ENCODE results near the gene MSLN. TPM values are rescaled to one million over a fixed set of nuclear protein-coding genes. Genes with fewer than 3 reads are reported as not detected.
A peak's percentile ranks its signal among the peaks of the same experiment; 100 is the strongest.

The MSLN gene
- total RNA-seq (2011; cell fraction: chromatin; rRNA removed; ENCODE audit: low replicate concordance): not detected in 2 replicates
- not detected in 2 replicates for total RNA-seq (2011; cell fraction: nucleolus; rRNA removed)
- total RNA-seq (2011; cell fraction: nucleoplasm; rRNA removed): not detected in 2 replicates
- not detected in 2 replicates for total RNA-seq (2014; rRNA removed)
- total RNA-seq (2014; rRNA removed; fragmentation: Illumina TruSeq; extraction: Trizol): not detected in 2 replicates
- total RNA-seq (2015; rRNA removed; fragmentation: Illumina TruSeq; extraction: Trizol): not detected in 2 replicates
- total RNA-seq (2021): 0.22 TPM in 1 of 2 replicates, not detected in the other
- not detected in 2 replicates for polyA plus RNA-seq (2011; rRNA removed)
- polyA plus RNA-seq (2011; cell fraction: cytosol; rRNA removed): not detected in 2 replicates
- polyA plus RNA-seq (2011; cell fraction: nucleus; rRNA removed): not detected in 2 replicates
- not detected in 2 replicates for polyA plus RNA-seq (2012)
- not detected in 2 replicates for polyA plus RNA-seq (2014; fragmentation: Illumina TruSeq; extraction: Trizol)
- not detected for polyA plus RNA-seq (2014; fragmentation: Nextera tagmentation; extraction: Ambion mirVana)
- polyA plus RNA-seq (2014; rRNA removed): not detected in 2 replicates
- not detected in 2 replicates for polyA minus RNA-seq (2011; rRNA and poly(A)+ RNA removed)
- 0.86 and 3.8 TPM in 2 replicates for polyA minus RNA-seq (2011; cell fraction: cytosol; rRNA and poly(A)+ RNA removed)
- 0.22 and 0.40 TPM in 2 replicates for polyA minus RNA-seq (2011; cell fraction: nucleus; rRNA and poly(A)+ RNA removed)
- not detected for Bru-seq, nascent RNA
- BruChase-seq, experiment 1, labeled RNA remaining after a 2-hour chase: percentile 10 among the genes with signal in this experiment
- percentile 10 among the genes with signal in this experiment for BruChase-seq, experiment 2, labeled RNA remaining after a 6-hour chase
- long read RNA-seq, experiment 1: 0 reads
- long read RNA-seq, experiment 2: 0 reads
- long read RNA-seq, experiment 3: 0 reads

DNA sequence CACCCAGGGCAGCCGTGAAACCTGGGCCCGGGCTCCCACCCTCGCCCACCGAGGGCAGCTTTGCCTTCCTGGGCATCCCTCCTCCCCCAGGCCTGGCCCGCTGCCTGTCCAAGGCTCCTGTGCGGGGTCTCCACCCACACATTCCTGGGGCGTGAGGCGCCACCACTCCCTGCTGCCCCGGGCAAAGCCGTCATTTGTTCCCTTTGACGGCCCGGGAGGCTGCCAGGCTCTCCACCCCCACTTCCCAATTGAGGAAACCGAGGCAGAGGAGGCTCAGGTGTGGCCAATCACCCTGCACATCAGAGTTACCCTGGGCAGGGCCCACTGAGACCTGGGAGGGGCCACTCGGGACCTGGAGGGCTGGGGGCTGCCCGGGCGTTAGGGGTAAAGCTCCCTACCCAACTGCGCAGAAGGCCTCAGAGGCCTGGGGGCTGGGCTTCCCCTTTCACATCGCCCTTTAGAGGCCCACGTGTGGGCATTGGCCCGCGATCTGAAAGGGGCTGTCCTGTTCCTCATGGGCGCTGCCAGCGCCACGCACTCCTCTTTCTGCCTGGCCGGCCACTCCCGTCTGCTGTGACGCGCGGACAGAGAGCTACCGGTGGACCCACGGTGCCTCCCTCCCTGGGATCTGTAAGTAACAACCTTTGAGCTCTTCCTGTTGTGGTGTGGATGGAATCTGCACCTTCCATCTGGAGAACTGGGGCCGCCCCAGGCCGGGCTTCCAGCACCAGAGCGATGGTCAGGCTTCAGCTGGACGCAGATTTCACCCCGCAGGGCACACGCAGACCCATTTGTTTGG lies at the start of gene MSLN:
Gene MSLN, plus strand, starts transcription at position 190 of the 799 bp plus-strand sequence. CDS start 1,947 bp downstream, outside the sequence.
- FAIRE-seq (no peak), ATAC-seq (no peak), DNase-seq (ENCODE audit: extremely low read depth in 1 of 4, low spot score in 3 of 4) (no peak)
- H3K79me2 ChIP-seq (ENCODE audit: control insufficient read depth, insufficient read depth, low read length): no peaks in the 10 kb centered on the region
- WGBS (ENCODE audit: insufficient coverage, low coverage, missing lambda C conversion rate): 46% methylated on average over 30 of the region's 37 CpGs
- peak within 1 kb of the TSS in 1 of 2 experiments; percentile 81; a peak in 2 of 4 replicates for H3K9ac ChIP-seq (ENCODE audit: insufficient read depth in 1 of 2, low read depth in 2 of 2, low read length in 2 of 2)
- no peaks in the 10 kb centered on the region for H3K9me1 ChIP-seq (ENCODE audit: control insufficient read depth, insufficient read depth, low read length)
- no peaks in the 10 kb centered on the region for H4K20me1 ChIP-seq (replicated peaks; ENCODE audit: control insufficient read depth, insufficient read depth, low read length)
- intact Hi-C loops (cut with micrococcal nuclease) (no loop called here), in situ Hi-C loops (cut with MboI) (no loop called here)
- H2AFZ ChIP-seq (ENCODE audit: low read depth, low read length): no peak within 1 kb of the TSS
- H3K4me2 ChIP-seq (ENCODE audit: insufficient read depth, low read length): no peak within 1 kb of the TSS
- H3K4me1 ChIP-seq (replicated peaks in 1 of 2; ENCODE audit: control insufficient read depth in 2 of 2, insufficient read depth in 2 of 2, low read length in 2 of 2): peaks cover 2 to 63% of the 10 kb centered on the region in 2 experiments; a peak in 4 of 5 replicates
- no TSS peak for BruUV-seq (replicated peaks)
- H3K4me3 ChIP-seq: no peak within 1 kb of the TSS
- CTCF ChIA-PET (ENCODE audit: low intra/inter-chr PET ratio): no interaction called here
- no peak within 1 kb of the TSS for H3K27ac ChIP-seq (ENCODE audit: extremely low read depth, low read depth, low read length)
- peaks cover 0 to 6% of the 10 kb centered on the region in 2 experiments; a peak in 1 of 5 replicates for H3K27me3 ChIP-seq (ENCODE audit: control insufficient read depth in 2 of 2, insufficient read depth in 2 of 2, low read length in 2 of 2)
- POLR2A ChIA-PET: interaction anchor here (0.6 to 2.1 kb wide), 6 partner anchors 10 to 463 kb away, joined by 3 to 4 read pairs (median 3); no protein-coding TSS in a partner anchor
- TF ChIP-seq EGR1 (conservative IDR thresholded peaks at IDR 0.05) (0 out of 2 replicates have a peak, but pooled peaks have one; percentile 7), SAP30 (IDR thresholded peaks at IDR 0.05; ENCODE audit: borderline replicate concordance, insufficient read depth, low read depth, low read length, poor library complexity, severe bottlenecking) (no peak), ILF3 (IDR thresholded peaks at IDR 0.05; ENCODE audit: borderline replicate concordance) (no peak), SOX6 (IDR thresholded peaks at IDR 0.05) (no peak)
- no peaks in the 10 kb centered on the region for H3K9me3 ChIP-seq (replicated peaks; ENCODE audit: control insufficient read depth, insufficient read depth, low read depth, low read length)
- no peaks in the 10 kb centered on the region for H3K36me3 ChIP-seq (ENCODE audit: control insufficient read depth, insufficient read depth, low read length)
